ENCODE measurements around the gene RGS10.

DNA sequence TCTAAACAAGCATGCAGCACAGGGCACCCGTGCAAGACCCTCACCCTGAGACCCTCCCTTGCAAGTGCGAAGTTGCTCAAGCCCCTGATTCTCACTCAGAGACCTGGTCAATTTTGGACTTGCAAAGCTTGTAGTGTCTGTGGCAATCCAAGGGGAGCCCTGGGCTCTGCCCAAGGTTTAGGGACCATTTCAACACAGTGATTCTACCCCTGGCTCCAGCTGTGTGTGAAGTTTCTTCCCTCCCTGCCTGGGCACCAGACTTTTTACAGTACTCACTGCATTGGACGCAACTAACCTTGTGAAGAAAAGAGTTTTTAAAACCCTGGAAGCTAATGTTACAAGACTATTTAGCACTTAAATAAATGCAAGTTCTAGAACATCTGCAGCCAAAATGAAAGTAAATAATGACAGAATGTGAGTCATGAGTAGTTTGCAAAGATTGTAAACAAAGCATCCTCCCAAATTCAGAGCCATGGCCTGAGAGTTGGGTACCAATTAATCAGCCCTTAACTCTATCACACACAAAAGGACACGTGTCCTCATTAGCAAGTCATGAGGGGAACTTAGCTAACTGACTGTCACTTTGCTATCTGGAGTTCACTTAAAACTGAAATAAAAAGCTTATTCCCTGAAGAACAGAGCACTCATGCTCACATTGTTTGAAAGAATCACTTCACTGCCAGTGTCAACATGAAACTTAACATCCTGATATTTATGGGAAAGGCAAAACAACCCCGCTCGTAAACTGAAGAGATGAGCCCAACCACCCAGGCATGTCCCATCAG is 48.1 kb downstream of the RGS10 start:
- TF ChIP-seq EZH2 (IDR thresholded peaks at IDR 0.05; ENCODE audit: insufficient read depth, poor library complexity, severe bottlenecking) (no peak), EZH2phosphoT487 (IDR thresholded peaks at IDR 0.05; ENCODE audit: insufficient read depth, low read depth) (no peak)

Measured in GM23248 (cell line).